Stimulated activated CD8-positive, alpha-beta memory T cell treated with anti-CD3 and anti-CD28 coated beads, Interleukin-12 subunit alpha, Interleukin-12 subunit beta, amount 100 ng/mL, for 4 hours (primary cell): ENCODE measurements around the gene SCN10A.

Source experiments
- DNase-seq: peaks from one replicate; pipeline ENCODE4 v3.0.0-alpha.2; 2020; ENCODE audit warnings: low read depth

Gene SCN10A

GRCh38 chr3:38773528-38773927 is 42.5 kb downstream of the SCN10A start:
- no peak for DNase-seq

DNA sequence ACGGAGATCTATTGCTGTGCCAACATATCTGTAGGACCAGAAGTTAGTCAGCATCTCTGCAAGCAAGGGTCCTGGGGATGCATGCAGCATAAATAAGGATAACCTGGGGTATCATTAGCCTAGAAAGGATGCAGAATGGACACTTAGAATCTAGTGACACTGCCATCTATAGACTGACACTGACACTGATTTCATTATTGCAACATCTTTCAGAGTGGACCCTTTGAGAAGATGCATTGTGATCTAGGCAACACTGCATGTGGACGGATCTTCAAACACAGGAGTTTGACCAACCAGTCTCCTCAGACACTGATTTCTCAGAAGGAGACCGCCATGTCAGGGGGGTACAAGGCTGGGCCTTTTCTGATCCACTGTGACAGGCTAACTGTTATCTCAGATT is 52.4 kb downstream of the SCN10A start:
- DNase-seq = no peak

DNA sequence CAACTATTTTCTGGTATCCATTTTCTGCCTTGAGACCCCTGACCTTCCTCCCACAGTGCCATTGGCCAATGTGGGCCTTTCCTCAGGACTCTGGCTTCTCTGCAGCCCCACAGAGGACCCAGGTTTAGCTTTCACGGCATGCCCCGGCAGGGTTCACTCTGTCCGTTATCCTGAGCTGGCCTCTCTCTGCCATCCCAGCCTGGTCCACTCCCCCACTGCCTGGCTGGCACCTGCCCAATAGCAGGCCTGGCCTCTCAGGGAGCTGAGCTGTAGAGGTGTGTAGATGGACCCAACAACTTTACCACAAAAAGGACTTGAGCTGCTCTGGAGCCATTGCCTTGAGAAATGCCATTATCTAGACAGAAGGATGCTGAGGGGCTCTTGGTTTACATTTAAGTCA is 57.5 kb downstream of the SCN10A start:
- no peak for DNase-seq

- DNase-seq = no peak
Measured at GRCh38 chr3:38757721-38758120, 58.3 kb downstream of the SCN10A start.

GRCh38 chr3:38756892-38757291 is 59.1 kb downstream of the SCN10A start:
- DNase-seq = no peak

GRCh38 chr3:38755130-38755529 is 60.9 kb downstream of the SCN10A start:
- no peak for DNase-seq

GRCh38 chr3:38746641-38747040 is 69.4 kb downstream of the SCN10A start:
- no peak for DNase-seq

DNA sequence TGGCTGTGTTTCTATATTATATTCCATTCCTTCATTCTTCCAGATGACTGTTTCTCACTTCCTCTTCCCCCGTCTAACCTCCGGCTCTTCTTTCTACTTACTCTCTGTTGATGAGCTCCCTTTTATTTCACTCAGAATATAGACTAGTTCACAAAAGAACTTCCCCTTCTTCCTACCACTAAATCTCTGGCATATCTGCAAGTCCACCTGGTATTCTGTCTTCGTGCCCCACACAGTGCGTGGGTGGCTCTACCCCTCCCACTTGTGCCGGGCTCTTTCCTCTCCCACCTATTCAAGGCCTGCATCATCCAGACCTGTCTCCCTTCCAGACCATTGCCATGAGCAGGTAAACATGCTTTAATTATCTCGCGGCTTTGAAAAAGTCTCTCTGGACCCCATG is 73.0 kb downstream of the SCN10A start:
- DNase-seq = no peak

DNA sequence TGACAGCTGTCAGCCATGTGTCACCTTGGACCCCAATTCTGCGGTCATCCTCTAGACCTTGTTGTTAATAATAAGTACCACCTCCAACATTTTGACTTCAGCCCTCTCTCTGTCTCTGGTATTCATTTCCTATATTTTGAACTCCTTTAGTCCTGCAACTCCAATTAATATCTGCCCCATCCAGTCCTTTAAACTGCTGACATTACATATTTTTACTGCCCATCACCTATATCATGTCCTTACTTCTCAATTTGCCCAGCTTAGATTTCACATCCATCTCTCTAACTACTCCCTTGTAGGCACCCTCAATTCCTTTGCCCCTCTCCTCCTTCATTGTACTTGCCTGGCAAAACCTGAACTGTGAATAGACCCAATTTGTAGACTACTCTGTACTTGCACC is 73.5 kb downstream of the SCN10A start:
- no peak for DNase-seq

DNA sequence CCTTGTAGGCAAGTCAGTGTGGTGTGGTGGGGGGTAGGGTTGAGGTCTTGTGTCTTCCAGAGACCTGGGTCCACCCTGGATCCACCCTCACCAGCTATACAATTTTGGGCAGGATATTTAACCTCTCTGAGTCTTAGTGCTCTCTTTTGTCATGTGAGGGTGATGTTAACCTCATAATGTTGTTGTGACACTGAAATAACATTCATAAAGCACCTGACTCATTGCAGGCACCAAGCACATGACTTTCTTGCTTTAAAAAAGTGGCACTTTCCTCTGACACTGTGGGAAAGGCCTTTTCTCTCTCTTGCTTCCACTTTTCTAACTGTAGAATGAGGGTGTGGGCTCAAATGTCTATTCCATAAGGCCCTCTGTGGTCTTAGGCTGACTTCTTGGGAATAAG is 75.5 kb downstream of the SCN10A start:
- no peak for DNase-seq

- no peak for DNase-seq
Measured at GRCh38 chr3:38739931-38740330, 76.1 kb downstream of the SCN10A start.

DNA sequence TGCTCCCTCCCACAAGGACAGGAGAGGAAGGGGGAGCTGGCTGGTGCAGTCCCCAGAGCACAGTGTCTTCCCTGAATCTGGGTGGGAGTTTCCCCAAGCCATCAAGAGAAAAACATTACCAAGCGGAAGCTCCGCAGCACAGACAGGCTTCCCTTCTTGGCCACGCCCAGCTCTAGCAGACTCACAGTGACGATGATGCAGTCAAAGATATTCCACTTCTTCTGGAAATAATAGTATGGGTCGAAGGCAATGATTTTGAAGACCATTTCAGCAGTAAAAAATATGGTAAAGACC is 76.7 kb downstream of the SCN10A start:
- no peak for DNase-seq

- no peak for DNase-seq
Measured at GRCh38 chr3:38738630-38739395, 77.2 kb downstream of the SCN10A start.

GRCh38 chr3:38731522-38731921 is 84.5 kb downstream of the SCN10A start:
- DNase-seq = no peak

- DNase-seq = no peak
Measured at GRCh38 chr3:38730281-38730680, 85.7 kb downstream of the SCN10A start.

- no peak for DNase-seq
Measured at GRCh38 chr3:38728008-38728407, 88.0 kb downstream of the SCN10A start.

DNA sequence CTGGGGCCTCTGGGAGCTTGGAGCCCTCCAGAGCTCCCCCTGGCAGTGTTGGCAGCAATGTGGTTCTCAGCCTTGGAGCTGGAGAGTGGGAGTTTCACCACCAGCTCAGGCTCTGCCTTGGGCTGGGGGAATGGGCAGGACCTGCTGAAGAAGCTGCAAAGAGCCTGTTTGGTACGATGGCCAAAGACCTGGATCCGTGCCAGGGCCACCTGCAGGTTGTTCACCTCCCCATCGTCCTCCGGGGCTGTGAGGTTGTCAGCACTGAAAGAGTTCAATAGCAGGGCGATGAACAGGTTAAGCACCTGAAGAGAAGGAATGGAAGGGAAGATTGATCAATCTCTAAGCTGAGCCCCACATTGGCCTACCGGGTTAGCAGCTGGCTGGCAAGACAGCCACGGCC is 89.3 kb downstream of the SCN10A start:
- DNase-seq = no peak

DNA sequence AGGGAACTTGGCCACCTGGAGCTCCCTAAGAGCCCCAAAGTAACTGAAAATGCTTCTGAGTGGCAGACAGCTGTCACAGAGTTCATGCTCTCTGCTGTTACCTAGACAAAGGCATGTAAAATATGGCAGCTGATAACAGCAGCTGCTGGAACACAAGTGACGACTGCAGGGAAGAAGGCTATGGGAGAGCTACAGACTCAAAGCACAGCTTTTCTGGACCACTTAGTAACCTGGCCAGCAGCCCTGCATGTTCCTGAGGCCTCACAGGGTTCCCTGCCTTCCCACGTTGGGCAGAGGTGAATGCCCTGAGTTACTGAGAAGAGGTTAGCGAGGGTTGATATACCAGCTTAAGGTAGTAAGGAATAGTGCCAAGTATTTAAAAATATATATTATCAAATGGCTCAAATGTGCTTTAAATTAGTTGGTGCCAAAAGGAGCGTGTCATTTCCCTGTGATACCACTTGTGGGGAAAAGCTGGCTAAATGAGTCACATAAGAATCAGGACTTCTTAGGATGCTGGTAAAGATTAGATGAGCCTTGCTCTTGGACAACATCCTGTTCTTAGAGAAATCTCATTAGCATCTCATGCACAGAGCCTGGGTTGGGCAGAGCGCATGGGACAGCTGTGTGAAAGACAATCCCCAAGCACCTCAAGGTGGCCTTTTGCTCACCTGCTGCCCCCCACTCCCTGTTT is 90.1 kb downstream of the SCN10A start:
- DNase-seq = no peak

- no peak for DNase-seq
Measured at GRCh38 chr3:38724392-38724736, 91.7 kb downstream of the SCN10A start.

- DNase-seq = no peak
Measured at GRCh38 chr3:38723569-38724391, 92.2 kb downstream of the SCN10A start.

- DNase-seq = no peak
Measured at GRCh38 chr3:38722781-38723568, 93.0 kb downstream of the SCN10A start.

DNA sequence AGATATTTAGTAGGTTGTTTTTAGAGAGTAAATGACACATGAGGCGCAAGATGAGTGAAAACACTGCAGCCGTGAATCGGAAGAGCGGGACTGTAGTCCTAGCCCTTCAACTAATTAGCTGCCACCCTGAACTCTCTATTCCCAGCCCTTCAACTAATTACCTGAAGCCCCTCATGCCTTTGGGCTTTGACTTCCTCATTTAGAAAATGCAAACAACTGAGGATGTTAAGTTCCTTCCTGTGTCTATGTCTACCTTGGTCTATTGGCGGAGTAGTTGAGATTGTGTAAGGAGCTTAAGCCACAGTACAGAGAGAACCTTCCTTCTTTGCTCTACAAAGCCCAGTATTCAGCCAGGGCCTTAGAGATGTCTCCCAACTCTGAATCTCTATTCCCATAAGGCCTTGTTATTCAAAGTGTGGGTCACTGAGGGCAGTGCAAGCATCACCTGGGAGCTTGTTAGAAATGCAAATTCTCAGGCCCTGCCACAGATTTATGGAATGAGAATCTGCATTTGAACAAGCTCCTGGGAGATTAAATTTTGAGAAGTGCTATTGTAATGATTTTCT is 94.7 kb downstream of the SCN10A start:
- no peak for DNase-seq
